ENCODE results near the gene APBB3.

DNA sequence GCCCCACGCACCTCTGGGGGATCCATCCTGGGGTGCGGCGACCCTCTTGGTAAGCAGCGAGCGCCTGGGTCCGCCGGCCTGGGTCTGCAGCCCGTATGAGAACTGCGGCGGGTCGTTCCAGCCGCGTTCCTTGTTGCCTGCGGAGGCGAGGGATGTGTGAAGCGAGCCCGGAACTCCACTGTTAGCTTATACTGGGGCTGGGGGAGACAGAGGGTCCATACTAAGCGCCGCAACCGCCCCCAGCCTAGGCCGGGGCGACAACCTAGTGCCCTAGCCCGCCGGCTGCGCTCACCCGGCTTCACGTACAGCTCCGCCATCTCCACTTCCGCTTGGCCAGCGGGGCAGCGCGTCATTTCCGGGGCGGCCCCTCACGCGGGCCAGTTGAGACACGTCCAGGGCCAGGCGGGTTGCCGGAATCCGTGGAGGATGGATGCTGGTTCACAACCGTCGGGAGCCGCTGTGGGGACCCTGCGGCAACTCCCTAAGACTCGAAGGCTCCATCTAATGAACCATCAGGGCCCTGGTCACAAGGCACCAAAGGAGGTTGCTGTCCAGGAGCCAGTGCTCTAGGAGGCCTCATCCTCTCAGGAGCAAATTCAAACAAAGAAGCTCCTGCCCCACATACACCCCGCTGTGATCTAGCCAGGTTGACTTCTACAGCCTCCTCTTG lies 7.1 kb downstream of the APBB3 start, which contains the start of gene SRA1:
- TF ChIP-seq RARB (CRISPR knock-in tag; IDR thresholded peaks at IDR 0.05) (no peak; the same call in 1 of the 2 replicates), ZNF70 (CRISPR knock-in tag; IDR thresholded peaks at IDR 0.05) (no peak), ZFP30 (CRISPR knock-in tag; IDR thresholded peaks at IDR 0.05) (no peak)

Measured in SK-N-SH treated with all-trans-retinoic acid at 6 μM for 48 hours (cell line).